Heart right ventricle (tissue), 16 donors: ENCODE data around the gene RAMAC. TPM values are rescaled to one million over a fixed set of nuclear protein-coding genes. Genes with fewer than 3 reads are reported as not detected.

Source experiments
- ATAC-seq, 8 donors: fragments of 200-7000 bp; cut with Tn5 transposase; one replicate each; pipeline ENCODE4 v1.9.1; 2020; ENCODE audit warnings: mild to moderate bottlenecking in 8 of 8, moderate library complexity in 8 of 8, moderate number of reproducible peaks in 1 of 8
- DNase-seq, 2 donors: peaks; one replicate each; pipeline ENCODE4 v3.0.0-alpha.2; 2020
- H3K27ac ChIP-seq, 10 donors: fragments of 200-600 bp; sonication (generic) in 2 of 10; one replicate each; pipeline versions ENCODE4 v1.5.0 to v1.8.0; 2020 to 2022; ENCODE audit warnings: mild to moderate bottlenecking in 3 of 10
- H3K27me3 ChIP-seq, 7 donors: fragments of 200-600 bp; one replicate each; pipeline ENCODE4 v1.8.0; 2021 to 2022; ENCODE audit warnings: mild to moderate bottlenecking in 2 of 7
- H3K36me3 ChIP-seq, 9 donors: fragments of 200-600 bp; sonication (generic) in 1 of 9; one replicate each; pipeline versions ENCODE4 v1.5.0 to v1.8.0; 2020 to 2022; ENCODE audit warnings: mild to moderate bottlenecking in 2 of 9
- H3K4me1 ChIP-seq, 9 donors: fragments of 200-600 bp; sonication (generic) in 1 of 9; one replicate each; pipeline versions ENCODE4 v1.5.0 to v1.8.0; 2020 to 2022; ENCODE audit warnings: mild to moderate bottlenecking in 4 of 9
- H3K4me3 ChIP-seq, 10 donors: fragments of 200-600 bp; sonication (generic) in 2 of 10; one replicate each; pipeline versions ENCODE4 v1.5.0 to v1.8.0; 2020 to 2022; ENCODE audit warnings: mild to moderate bottlenecking in 7 of 10, moderate library complexity in 2 of 10
- H3K9me3 ChIP-seq, 11 donors: fragments of 200-600 bp in 10 of 11; sonication (generic) in 2 of 11; one replicate each; pipeline versions ENCODE4 v1.5.0 to v1.8.0; 2013 to 2022; ENCODE audit warnings: mild to moderate bottlenecking in 2 of 11, control low read depth in 1 of 11, moderate library complexity in 1 of 11
- CTCF ChIP-seq, 9 donors: fragments of 200-600 bp; sonication (generic) in 2 of 9; IDR thresholded peaks; one replicate each; pipeline versions ENCODE4 v1.5.0 to v1.8.0; 2021 to 2022; ENCODE audit warnings: antibody characterized with exemption in 9 of 9, mild to moderate bottlenecking in 5 of 9, moderate library complexity in 1 of 9
- WGBS, 2 donors: extraction: QIAGEN DNeasy Blood & Tissue Kit; methylation state at CpG; one replicate each; pipeline ENCODE4 v1.1.7; 2013; ENCODE audit warnings: inconsistent platforms in 1 of 2; 5-methylcytosine and 5-hydroxymethylcytosine counted together
- intact Hi-C, 10 donors: fragments of 100-400 bp; cut with DNase I; formaldehyde crosslinking; loops; one replicate each; pipeline versions ENCODE4 v1.11.1 to v1.14.2; 2022
- polyA plus RNA-seq, 2 donors: library from polyadenylated mRNA; stranded (reverse); fragments of 200-250 nt; gene quantifications; one replicate each; pipeline ENCODE4 v1.2.3, GENCODE V29; 2013
- total RNA-seq, 10 donors: library from RNA; stranded (reverse); fragmentation: NEBNext Ultra II Directional in 3 of 10; extraction: Animal tissue kit (Norgen Biotek cat#: 25700) in 3 of 10; gene quantifications; one replicate each; pipeline versions ENCODE4 v1.2.1 to v1.2.4, GENCODE V29; 2021 to 2023
- donor health status: Arrhythmogenic right ventricular cardiomyopathy.
- donor health status: ischemic (EF 13 %, LVEDD 7.1; RV severe dilation, severe dysfunction).
- donor health status: healthy with polysubstance abuse.
- donor health status: DM: no; HTN: yes; CAD: no.
- donor health status: DM: no; HTN: no; CAD: no.
- donor health status: ischemic (EF 25% LVEDD 6.9; RV normal size, moderate dysfunction).
- donor health status: ischemic (EF 25% LVEDD 5.7; RV mildly dilated, moderate dysfunction).
- donor health status: healthy.
- donor health status: DM: yes; HTN: yes; CAD: no.
- donor health status: Ischemic cardiomyopathy.
- donor health status: ischemic (EF 35%, LVEDD 5.7; RV mildly dilated, moderate dysfunction).
- donor health status: nonischemic (EF 11% LVEDD 7.7; RV severe dilation, severe dysfunction).
- donor health status: DM: yes; HTN: yes; CAD: no.
- donor health status: PGD.
- donor health status: ischemic (EF 29% LVEDD 5.4; RV normal size, mild dysfunction).
- donor health status: nonischemic (EF 23%, LVEDD 6.1; RV moderate dilation, normal function).

The RAMAC gene
- total and polyA plus RNA-seq, 12 donors: 11.8 to 20.4 (median 14.4) TPM

GRCh38 chr15:83036253-83036652 is 50.2 kb downstream of the RAMAC start:
- Histone ChIP-seq H3K27me3 (no peaks in the 10 kb centered on the region), H3K27ac (no peak overlapping the region), H3K4me3 (no peak overlapping the region), H3K4me1 (no peaks in the 10 kb centered on the region), H3K36me3 (peaks cover 0 to 82% (median 18%) of the 10 kb centered on the region in 9 donors), H3K9me3 (peaks cover 0 to 18% (median 0%) of the 10 kb centered on the region in 11 donors)
- TF ChIP-seq CTCF (IDR thresholded peaks at IDR 0.05): no peak
- ATAC-seq (no peak), DNase-seq (no peak)
- intact Hi-C loops: no loop called here
- WGBS, 2 donors: 96 to 98% methylated on average over 6 of the region's 6 CpGs

- intact Hi-C loops: no loop called here
- Histone ChIP-seq H3K9me3 (peaks cover 0 to 13% (median 0%) of the 10 kb centered on the region in 11 donors), H3K4me3 (no peak overlapping the region), H3K36me3 (peaks cover 0 to 82% (median 20%) of the 10 kb centered on the region in 9 donors), H3K27me3 (no peaks in the 10 kb centered on the region), H3K4me1 (no peaks in the 10 kb centered on the region), H3K27ac (no peak overlapping the region)
- 9 to 18% methylated on average over 1 of the region's 1 CpG for WGBS, 2 donors
- no peak for TF ChIP-seq CTCF (IDR thresholded peaks at IDR 0.05)
- DNase-seq (no peak), ATAC-seq (no peak)
Observed at GRCh38 chr15:83039206-83039605, 53.2 kb downstream of the RAMAC start.

Other genes with a start within 250 kb of the RAMAC start
- gene FSD2, start 180.1 kb upstream of the RAMAC start, total RNA-seq: 100 to 1,000 TPM in 3 of 10 donors, 10 to 100 TPM in 7; 50.3 to 142 (median 88.8) TPM
- 10 to 100 TPM in 1 of 2 donors, 1 to 10 TPM in 1; 1.7 to 24.9 TPM for gene FSD2, start 180.1 kb upstream of the RAMAC start, polyA plus RNA-seq
- gene WHAMM, start 176.6 kb upstream of the RAMAC start, total RNA-seq: 1 to 10 TPM; 5.4 to 8.1 (median 6.8) TPM
- 1 to 10 TPM; 3.2 to 3.9 TPM for gene WHAMM, start 176.6 kb upstream of the RAMAC start, polyA plus RNA-seq
- 10 to 100 TPM; 32.6 to 64.4 (median 49.3) TPM for gene HOMER2, start 33.5 kb upstream of the RAMAC start, total RNA-seq
- gene HOMER2, start 33.5 kb upstream of the RAMAC start, polyA plus RNA-seq: 10 to 100 TPM; 12.3 to 14.1 TPM
- 10 to 100 TPM in 6 of 10 donors, 1 to 10 TPM in 4; 7.5 to 19.6 (median 10.5) TPM for gene C15orf40, start 25.4 kb downstream of the RAMAC start, total RNA-seq
- gene C15orf40, start 25.4 kb downstream of the RAMAC start, polyA plus RNA-seq: 10 to 100 TPM; 11.6 to 16.0 TPM
- gene BTBD1, start 81.0 kb downstream of the RAMAC start, total RNA-seq: 100 to 1,000 TPM; 130 to 185 (median 157) TPM
- gene BTBD1, start 81.0 kb downstream of the RAMAC start, polyA plus RNA-seq: 10 to 100 TPM; 14.1 to 52.7 TPM
- 1 to 10 TPM; 2.6 to 7.1 (median 4.7) TPM for gene TM6SF1, start 121.4 kb downstream of the RAMAC start, total RNA-seq
- gene TM6SF1, start 121.4 kb downstream of the RAMAC start, polyA plus RNA-seq: 1 to 10 TPM; 3.1 to 8.8 TPM
- 10 to 100 TPM; 25.5 to 43.2 (median 39.0) TPM for gene HDGFL3, start 221.6 kb downstream of the RAMAC start, total RNA-seq
- gene HDGFL3, start 221.6 kb downstream of the RAMAC start, polyA plus RNA-seq: 10 to 100 TPM in 1 of 2 donors, 1 to 10 TPM in 1; 9.3 to 14.0 TPM